ENCODE measurements around the gene REG3G. TPM values are rescaled to one million over a fixed set of nuclear protein-coding genes. Genes with fewer than 3 reads are reported as not detected.

Gene REG3G
- total RNA-seq, 1 donor from 2014 or later: not detected

GRCh38 chr2:79011496-79011895 lies 14.0 kb upstream of the REG3G start:
- TF ChIP-seq CTCF (IDR thresholded peaks at IDR 0.05; ENCODE audit: partially characterized antibody, unreplicated experiment): no peak
- Mint-ChIP-seq H3K9me3 (ENCODE audit: unreplicated experiment) (no peaks in the 10 kb centered on the region), H3K27ac (ENCODE audit: unreplicated experiment) (no peak overlapping the region), H3K36me3 (ENCODE audit: unreplicated experiment) (no peaks in the 10 kb centered on the region), H3K27me3 (ENCODE audit: unreplicated experiment) (no peaks in the 10 kb centered on the region), H3K4me3 (ENCODE audit: unreplicated experiment) (no peak overlapping the region), H3K4me1 (ENCODE audit: low read depth, unreplicated experiment) (no peaks in the 10 kb centered on the region)
- DNase-seq: no peak

- Mint-ChIP-seq H3K36me3 (ENCODE audit: unreplicated experiment) (no peaks in the 10 kb centered on the region), H3K27ac (ENCODE audit: unreplicated experiment) (no peak overlapping the region), H3K4me3 (ENCODE audit: unreplicated experiment) (no peak overlapping the region), H3K4me1 (ENCODE audit: low read depth, unreplicated experiment) (no peaks in the 10 kb centered on the region), H3K27me3 (ENCODE audit: unreplicated experiment) (no peaks in the 10 kb centered on the region), H3K9me3 (ENCODE audit: unreplicated experiment) (no peaks in the 10 kb centered on the region)
- DNase-seq: no peak
- TF ChIP-seq CTCF (IDR thresholded peaks at IDR 0.05; ENCODE audit: partially characterized antibody, unreplicated experiment): no peak
These were observed 11.9 kb upstream of the REG3G start for GRCh38 chr2:79013629-79014028.

DNA sequence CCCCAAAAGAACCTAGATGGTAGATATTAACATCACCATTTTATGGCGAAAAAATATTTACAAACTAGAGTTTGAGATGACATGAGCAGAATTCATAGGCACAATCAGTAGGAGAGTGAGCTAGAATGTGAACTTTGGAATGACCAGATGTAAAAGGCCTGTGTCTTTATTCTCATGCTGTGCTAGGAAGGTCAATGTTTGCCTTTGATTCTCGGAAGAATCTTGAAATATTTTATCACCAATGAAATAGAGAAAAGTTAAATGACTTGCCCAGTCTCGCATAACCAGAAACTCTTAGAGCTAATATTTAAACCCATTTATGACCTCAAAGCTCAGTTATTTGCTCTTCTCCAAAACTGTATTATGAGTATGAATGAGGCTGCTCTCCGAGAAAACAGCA lies 9.2 kb upstream of the REG3G start:
- no peaks in the 10 kb centered on the region for H3K9me3 Mint-ChIP-seq (ENCODE audit: unreplicated experiment)
- no peaks in the 10 kb centered on the region for H3K4me1 Mint-ChIP-seq (ENCODE audit: low read depth, unreplicated experiment)
- no peaks in the 10 kb centered on the region for H3K36me3 Mint-ChIP-seq (ENCODE audit: unreplicated experiment)
- TF ChIP-seq CTCF (IDR thresholded peaks at IDR 0.05; ENCODE audit: partially characterized antibody, unreplicated experiment): no peak
- no peak overlapping the region for H3K4me3 Mint-ChIP-seq (ENCODE audit: unreplicated experiment)
- H3K27me3 Mint-ChIP-seq (ENCODE audit: unreplicated experiment): no peaks in the 10 kb centered on the region
- H3K27ac Mint-ChIP-seq (ENCODE audit: unreplicated experiment): no peak overlapping the region
- no peak for DNase-seq

GRCh38 chr2:79026061-79026460 lies 559 bp downstream of the REG3G start:
- no peak overlapping the region for H3K27ac Mint-ChIP-seq (ENCODE audit: unreplicated experiment)
- H3K4me3 Mint-ChIP-seq (ENCODE audit: unreplicated experiment): no peak overlapping the region

DNA sequence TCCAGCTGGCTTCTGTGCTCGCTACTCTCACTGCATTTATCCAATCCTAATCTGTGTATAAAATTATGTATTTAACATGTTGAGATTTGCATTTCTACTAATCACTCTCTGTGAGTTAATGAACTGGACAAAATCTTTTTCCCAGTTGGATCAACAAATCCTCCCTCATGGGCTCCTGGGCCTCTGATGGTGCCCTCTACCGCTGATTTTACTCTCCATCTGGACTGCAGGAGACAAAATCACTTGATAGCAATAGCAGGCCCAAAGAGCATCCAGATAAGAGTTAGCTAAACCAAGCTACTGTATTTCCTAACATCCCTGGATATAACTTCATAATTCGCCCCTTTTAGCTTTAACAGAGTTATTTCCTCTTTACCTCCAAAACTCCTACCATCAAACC lies 14.4 kb downstream of the REG3G start:
- no peaks in the 10 kb centered on the region for H3K4me1 Mint-ChIP-seq (ENCODE audit: low read depth, unreplicated experiment)

More at GRCh38 chr2:79026061-79026460, 559 bp downstream of the REG3G start:
- no peak for TF ChIP-seq CTCF (IDR thresholded peaks at IDR 0.05; ENCODE audit: partially characterized antibody, unreplicated experiment)
- H3K9me3 Mint-ChIP-seq (ENCODE audit: unreplicated experiment): peaks cover 1% of the 10 kb centered on the region
- H3K36me3 Mint-ChIP-seq (ENCODE audit: unreplicated experiment): no peaks in the 10 kb centered on the region
- no peaks in the 10 kb centered on the region for H3K4me1 Mint-ChIP-seq (ENCODE audit: low read depth, unreplicated experiment)
- DNase-seq: no peak
- peaks cover 7% of the 10 kb centered on the region for H3K27me3 Mint-ChIP-seq (ENCODE audit: unreplicated experiment)

More for the DNA sequence above, 14.4 kb downstream of the REG3G start:
- no peak for DNase-seq
- peaks cover 3% of the 10 kb centered on the region for H3K27me3 Mint-ChIP-seq (ENCODE audit: unreplicated experiment)
- no peaks in the 10 kb centered on the region for H3K9me3 Mint-ChIP-seq (ENCODE audit: unreplicated experiment)
- no peak overlapping the region for H3K4me3 Mint-ChIP-seq (ENCODE audit: unreplicated experiment)
- no peaks in the 10 kb centered on the region for H3K36me3 Mint-ChIP-seq (ENCODE audit: unreplicated experiment)
- H3K27ac Mint-ChIP-seq (ENCODE audit: unreplicated experiment): no peak overlapping the region
- TF ChIP-seq CTCF (IDR thresholded peaks at IDR 0.05; ENCODE audit: partially characterized antibody, unreplicated experiment): no peak

Data from glutamatergic neuron (in vitro differentiated cells).